ENCODE data around the gene ODF2L. TPM values are rescaled to one million over a fixed set of nuclear protein-coding genes. Genes with fewer than 3 reads are reported as not detected.

ODF2L gene
- total RNA-seq, 1 experiment from 2014 or later = 24.4 TPM

DNA sequence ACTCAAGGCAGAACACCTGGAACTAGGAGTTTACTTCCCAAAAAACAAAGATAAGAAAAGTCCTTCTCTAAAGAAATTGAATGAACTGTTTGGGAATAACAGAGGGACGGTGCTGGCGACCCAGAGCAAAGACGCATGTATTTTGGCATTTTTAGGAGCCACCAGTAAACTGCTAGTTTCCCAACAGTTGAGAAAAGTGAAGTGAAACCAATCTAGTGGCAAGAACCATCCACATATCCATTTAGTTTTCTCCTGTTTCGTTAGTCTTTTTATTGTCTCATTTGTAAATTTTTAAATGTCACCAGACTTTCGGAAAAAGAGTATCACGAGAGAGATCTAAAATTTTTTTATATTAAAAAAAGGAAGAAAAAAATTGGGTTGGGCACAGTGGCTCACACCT, 30.2 kb downstream of the ODF2L start:
- ATAC-seq (no peak), DNase-seq (ENCODE audit: low spot score) (no peak)
- TF ChIP-seq, protein P1, sequence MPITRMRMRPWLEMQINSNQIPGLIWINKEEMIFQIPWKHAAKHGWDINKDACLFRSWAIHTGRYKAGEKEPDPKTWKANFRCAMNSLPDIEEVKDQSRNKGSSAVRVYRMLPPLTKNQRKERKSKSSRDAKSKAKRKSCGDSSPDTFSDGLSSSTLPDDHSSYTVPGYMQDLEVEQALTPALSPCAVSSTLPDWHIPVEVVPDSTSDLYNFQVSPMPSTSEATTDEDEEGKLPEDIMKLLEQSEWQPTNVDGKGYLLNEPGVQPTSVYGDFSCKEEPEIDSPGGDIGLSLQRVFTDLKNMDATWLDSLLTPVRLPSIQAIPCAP (CRISPR knock-in tag; IDR thresholded peaks at IDR 0.05) = no peak
- TF ChIP-seq, protein P2, sequence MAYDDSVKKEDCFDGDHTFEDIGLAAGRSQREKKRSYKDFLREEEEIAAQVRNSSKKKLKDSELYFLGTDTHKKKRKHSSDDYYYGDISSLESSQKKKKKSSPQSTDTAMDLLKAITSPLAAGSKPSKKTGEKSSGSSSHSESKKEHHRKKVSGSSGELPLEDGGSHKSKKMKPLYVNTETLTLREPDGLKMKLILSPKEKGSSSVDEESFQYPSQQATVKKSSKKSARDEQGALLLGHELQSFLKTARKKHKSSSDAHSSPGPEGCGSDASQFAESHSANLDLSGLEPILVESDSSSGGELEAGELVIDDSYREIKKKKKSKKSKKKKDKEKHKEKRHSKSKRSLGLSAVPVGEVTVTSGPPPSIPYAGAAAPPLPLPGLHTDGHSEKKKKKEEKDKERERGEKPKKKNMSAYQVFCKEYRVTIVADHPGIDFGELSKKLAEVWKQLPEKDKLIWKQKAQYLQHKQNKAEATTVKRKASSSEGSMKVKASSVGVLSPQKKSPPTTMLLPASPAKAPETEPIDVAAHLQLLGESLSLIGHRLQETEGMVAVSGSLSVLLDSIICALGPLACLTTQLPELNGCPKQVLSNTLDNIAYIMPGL (CRISPR knock-in tag; IDR thresholded peaks at IDR 0.05) = no peak
- TF ChIP-seq, protein P3, sequence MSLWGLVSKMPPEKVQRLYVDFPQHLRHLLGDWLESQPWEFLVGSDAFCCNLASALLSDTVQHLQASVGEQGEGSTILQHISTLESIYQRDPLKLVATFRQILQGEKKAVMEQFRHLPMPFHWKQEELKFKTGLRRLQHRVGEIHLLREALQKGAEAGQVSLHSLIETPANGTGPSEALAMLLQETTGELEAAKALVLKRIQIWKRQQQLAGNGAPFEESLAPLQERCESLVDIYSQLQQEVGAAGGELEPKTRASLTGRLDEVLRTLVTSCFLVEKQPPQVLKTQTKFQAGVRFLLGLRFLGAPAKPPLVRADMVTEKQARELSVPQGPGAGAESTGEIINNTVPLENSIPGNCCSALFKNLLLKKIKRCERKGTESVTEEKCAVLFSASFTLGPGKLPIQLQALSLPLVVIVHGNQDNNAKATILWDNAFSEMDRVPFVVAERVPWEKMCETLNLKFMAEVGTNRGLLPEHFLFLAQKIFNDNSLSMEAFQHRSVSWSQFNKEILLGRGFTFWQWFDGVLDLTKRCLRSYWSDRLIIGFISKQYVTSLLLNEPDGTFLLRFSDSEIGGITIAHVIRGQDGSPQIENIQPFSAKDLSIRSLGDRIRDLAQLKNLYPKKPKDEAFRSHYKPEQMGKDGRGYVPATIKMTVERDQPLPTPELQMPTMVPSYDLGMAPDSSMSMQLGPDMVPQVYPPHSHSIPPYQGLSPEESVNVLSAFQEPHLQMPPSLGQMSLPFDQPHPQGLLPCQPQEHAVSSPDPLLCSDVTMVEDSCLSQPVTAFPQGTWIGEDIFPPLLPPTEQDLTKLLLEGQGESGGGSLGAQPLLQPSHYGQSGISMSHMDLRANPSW (CRISPR knock-in tag; conservative IDR thresholded peaks at IDR 0.05; ENCODE audit: low read depth) = no peak
- TF ChIP-seq, protein P4, sequence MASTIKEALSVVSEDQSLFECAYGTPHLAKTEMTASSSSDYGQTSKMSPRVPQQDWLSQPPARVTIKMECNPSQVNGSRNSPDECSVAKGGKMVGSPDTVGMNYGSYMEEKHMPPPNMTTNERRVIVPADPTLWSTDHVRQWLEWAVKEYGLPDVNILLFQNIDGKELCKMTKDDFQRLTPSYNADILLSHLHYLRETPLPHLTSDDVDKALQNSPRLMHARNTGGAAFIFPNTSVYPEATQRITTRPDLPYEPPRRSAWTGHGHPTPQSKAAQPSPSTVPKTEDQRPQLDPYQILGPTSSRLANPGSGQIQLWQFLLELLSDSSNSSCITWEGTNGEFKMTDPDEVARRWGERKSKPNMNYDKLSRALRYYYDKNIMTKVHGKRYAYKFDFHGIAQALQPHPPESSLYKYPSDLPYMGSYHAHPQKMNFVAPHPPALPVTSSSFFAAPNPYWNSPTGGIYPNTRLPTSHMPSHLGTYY (CRISPR knock-in tag; IDR thresholded peaks at IDR 0.05) = no peak
- no peak for TF ChIP-seq ZNF263 (CRISPR knock-in tag; IDR thresholded peaks at IDR 0.05; ENCODE audit: low read depth)
- TF ChIP-seq CREM (CRISPR knock-in tag; IDR thresholded peaks at IDR 0.05) = no peak
- no peaks in the 10 kb centered on the region for H3K36me3 Mint-ChIP-seq
- H3K9me3 Mint-ChIP-seq = no peaks in the 10 kb centered on the region
- CTCF ChIA-PET = no interaction called here
- no peaks in the 10 kb centered on the region for H3K4me1 Mint-ChIP-seq
- no peak overlapping the region for H3K27ac Mint-ChIP-seq
- H3K27me3 Mint-ChIP-seq (ENCODE audit: low read depth) = no peaks in the 10 kb centered on the region
- POLR2A ChIA-PET = no interaction called here
- H3K4me3 Mint-ChIP-seq = no peak overlapping the region

DNA sequence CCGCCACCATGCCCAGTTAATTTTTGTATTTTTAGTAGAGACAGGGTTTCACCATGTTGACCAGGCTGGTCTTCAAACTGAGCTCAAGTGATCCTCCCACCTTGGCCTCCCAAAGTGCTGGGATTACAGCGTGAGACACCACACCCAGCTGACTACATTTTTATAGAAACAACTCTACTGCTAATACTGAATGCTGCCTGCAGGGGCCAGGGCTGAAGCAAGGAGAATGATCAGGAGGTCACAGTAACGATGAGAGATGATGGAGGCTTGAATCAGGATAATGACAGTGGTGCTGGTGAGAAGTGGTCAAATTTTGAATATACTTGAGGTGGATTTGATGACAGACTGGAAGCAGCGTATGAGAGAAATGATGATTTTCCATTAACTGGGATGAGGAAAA, 33.3 kb downstream of the ODF2L start:
- ATAC-seq (0 out of 2 replicates have a peak, but pooled peaks have one; percentile 32), DNase-seq (ENCODE audit: low spot score) (no peak)
- Mint-ChIP-seq H3K36me3 (no peaks in the 10 kb centered on the region), H3K27ac (no peak overlapping the region), H3K27me3 (ENCODE audit: low read depth) (no peaks in the 10 kb centered on the region), H3K4me1 (no peaks in the 10 kb centered on the region), H3K4me3 (no peak overlapping the region), H3K9me3 (no peaks in the 10 kb centered on the region)
- ChIA-PET CTCF (interaction anchor here (0.5 kb wide), 1 partner anchor 705 kb away, joined by 3 read pairs; no protein-coding TSS in a partner anchor), POLR2A (no interaction called here)
- TF ChIP-seq, protein P5, sequence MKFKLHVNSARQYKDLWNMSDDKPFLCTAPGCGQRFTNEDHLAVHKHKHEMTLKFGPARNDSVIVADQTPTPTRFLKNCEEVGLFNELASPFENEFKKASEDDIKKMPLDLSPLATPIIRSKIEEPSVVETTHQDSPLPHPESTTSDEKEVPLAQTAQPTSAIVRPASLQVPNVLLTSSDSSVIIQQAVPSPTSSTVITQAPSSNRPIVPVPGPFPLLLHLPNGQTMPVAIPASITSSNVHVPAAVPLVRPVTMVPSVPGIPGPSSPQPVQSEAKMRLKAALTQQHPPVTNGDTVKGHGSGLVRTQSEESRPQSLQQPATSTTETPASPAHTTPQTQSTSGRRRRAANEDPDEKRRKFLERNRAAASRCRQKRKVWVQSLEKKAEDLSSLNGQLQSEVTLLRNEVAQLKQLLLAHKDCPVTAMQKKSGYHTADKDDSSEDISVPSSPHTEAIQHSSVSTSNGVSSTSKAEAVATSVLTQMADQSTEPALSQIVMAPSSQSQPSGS (CRISPR knock-in tag; IDR thresholded peaks at IDR 0.05; ENCODE audit: borderline replicate concordance, low read depth) = no peak
- TF ChIP-seq SP1 (CRISPR knock-in tag; conservative IDR thresholded peaks at IDR 0.05) (no peak), MXD4 (CRISPR knock-in tag; IDR thresholded peaks at IDR 0.05; ENCODE audit: borderline replicate concordance) (no peak), NR1H2 (CRISPR knock-in tag; IDR thresholded peaks at IDR 0.05) (no peak), ZNF219 (CRISPR knock-in tag; IDR thresholded peaks at IDR 0.05; ENCODE audit: borderline replicate concordance) (no peak), KAT7 (CRISPR knock-in tag; IDR thresholded peaks at IDR 0.05; ENCODE audit: borderline replicate concordance) (no peak), GTF2I (CRISPR knock-in tag; conservative IDR thresholded peaks at IDR 0.05) (no peak), SMAD3 (CRISPR knock-in tag; IDR thresholded peaks at IDR 0.05; ENCODE audit: borderline replicate concordance) (no peak), GABPB1 (CRISPR knock-in tag; IDR thresholded peaks at IDR 0.05) (no peak)
- TF ChIP-seq, protein P2 (CRISPR knock-in tag; IDR thresholded peaks at IDR 0.05) = no peak
- TF ChIP-seq, protein P6, sequence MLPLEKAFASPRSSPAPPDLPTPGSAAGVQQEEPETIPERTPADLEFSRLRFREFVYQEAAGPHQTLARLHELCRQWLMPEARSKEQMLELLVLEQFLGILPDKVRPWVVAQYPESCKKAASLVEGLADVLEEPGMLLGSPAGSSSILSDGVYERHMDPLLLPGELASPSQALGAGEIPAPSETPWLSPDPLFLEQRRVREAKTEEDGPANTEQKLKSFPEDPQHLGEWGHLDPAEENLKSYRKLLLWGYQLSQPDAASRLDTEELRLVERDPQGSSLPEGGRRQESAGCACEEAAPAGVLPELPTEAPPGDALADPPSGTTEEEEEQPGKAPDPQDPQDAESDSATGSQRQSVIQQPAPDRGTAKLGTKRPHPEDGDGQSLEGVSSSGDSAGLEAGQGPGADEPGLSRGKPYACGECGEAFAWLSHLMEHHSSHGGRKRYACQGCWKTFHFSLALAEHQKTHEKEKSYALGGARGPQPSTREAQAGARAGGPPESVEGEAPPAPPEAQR (CRISPR knock-in tag; IDR thresholded peaks at IDR 0.05) = no peak
- TF ChIP-seq, protein P7, sequence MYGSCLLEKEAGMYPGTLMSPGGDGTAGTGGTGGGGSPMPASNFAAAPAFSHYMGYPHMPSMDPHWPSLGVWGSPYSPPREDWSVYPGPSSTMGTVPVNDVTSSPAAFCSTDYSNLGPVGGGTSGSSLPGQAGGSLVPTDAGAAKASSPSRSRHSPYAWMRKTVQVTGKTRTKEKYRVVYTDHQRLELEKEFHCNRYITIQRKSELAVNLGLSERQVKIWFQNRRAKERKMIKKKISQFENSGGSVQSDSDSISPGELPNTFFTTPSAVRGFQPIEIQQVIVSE (CRISPR knock-in tag; IDR thresholded peaks at IDR 0.05; ENCODE audit: borderline replicate concordance) = no peak
- TF ChIP-seq, protein P8, sequence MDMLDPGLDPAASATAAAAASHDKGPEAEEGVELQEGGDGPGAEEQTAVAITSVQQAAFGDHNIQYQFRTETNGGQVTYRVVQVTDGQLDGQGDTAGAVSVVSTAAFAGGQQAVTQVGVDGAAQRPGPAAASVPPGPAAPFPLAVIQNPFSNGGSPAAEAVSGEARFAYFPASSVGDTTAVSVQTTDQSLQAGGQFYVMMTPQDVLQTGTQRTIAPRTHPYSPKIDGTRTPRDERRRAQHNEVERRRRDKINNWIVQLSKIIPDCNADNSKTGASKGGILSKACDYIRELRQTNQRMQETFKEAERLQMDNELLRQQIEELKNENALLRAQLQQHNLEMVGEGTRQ (CRISPR knock-in tag; IDR thresholded peaks at IDR 0.05) = no peak

Data from WTC11 (cell line).